GM15510 (cell line): ENCODE measurements around the gene KCNQ5.

ENCODE experiments used
- POLR2A ChIP-seq: IDR thresholded peaks from 3 replicates; pipeline ENCODE4 v1.6.1; 2011; ENCODE audit warnings: borderline replicate concordance; ENCODE audit not compliant: insufficient read length; ENCODE audit errors: extremely low read depth

KCNQ5 gene

DNA sequence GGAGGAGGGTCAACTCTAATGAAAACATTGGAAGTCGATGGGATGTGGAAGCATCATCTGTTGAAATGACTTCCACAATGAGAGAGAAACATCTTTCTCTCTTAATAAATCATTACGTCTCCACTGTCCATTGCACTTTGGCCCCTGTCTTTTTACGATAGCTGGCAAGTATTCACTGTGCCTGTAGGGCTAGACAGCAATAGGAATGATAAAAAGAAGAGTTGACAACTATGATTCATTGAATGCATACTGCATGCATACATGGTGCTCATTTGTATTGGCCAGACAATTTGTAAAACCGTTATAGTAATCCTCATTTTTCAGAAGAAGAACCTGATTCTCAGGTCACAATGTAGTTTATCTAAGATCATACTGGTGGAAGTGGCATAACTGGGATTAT, 220.3 kb downstream of the KCNQ5 start:
- TF ChIP-seq POLR2A = no peak

DNA sequence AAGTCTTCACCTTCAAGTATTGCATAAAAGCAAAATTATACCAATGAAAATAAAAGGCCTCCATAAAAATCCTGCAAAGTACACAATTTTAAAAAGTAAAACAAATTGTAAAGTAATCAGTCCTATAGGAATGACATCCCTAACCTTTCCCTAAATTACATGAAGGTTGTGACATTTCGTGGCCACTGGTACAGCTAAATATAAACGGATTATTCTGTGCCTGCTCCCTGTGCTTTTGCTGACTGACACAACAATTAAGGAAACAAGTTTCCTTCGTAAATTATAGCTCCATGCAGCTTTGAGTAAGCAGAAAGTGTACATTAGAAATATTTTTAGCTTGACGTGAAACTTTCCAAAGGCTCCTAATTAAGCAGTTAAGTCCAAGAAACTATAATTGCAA, 222.8 kb downstream of the KCNQ5 start:
- TF ChIP-seq POLR2A = no peak

DNA sequence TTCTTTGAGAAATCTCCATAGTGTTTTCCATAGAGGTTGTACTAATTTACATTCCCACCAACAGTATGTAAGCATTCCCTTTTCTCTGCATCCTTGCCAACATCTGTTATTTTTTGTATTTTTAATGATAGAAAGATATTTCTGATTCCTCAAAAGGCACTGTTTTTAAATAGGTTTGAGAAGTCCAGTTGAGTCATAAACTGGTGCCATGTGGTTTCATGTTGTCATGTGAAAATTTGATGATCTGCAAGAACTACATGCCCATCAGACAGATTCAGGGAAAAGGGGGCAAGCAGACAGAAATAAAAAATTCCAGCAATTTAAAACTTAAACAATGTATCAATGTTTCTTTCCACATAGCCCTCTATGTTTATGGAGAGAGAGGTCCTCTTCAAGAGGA, 227.5 kb downstream of the KCNQ5 start:
- TF ChIP-seq POLR2A = no peak

DNA sequence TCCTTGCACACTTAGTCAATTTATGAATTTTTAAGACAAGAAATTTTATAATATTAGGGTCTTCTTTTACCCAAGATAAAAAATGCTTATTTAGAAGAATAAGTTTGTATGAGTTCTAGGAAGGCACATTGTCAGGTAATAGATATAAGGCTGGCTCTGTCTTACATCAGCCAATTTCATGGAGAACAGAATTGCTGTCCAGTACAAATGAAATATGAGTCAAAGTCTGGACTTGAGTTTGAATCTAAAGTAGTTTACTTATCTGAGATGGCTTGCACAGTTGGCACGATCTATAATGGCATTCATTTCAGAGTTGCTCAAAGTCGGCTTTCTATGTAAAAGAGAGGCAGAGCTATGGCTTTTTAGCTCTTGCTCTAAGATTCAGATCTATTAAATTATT, 228.2 kb downstream of the KCNQ5 start:
- TF ChIP-seq POLR2A = no peak

DNA sequence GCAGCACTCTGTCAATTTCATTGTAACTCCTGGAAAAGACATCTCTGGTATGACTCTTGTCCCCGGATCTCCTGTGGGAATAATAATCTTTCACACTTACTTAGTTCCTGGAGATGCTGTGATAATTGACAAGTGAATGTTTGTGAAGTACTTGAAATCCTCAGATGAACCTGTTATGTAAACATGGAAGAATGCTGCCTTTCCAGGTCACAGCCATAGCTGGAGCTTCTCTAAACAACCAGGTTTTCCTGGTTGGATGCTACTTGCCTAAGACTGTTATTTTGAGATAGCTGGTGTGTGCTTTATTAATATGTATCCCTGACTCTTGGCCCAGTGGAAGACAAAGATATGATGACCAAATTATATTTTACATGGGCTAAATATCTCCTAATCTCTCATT, 228.6 kb downstream of the KCNQ5 start:
- TF ChIP-seq POLR2A = no peak

DNA sequence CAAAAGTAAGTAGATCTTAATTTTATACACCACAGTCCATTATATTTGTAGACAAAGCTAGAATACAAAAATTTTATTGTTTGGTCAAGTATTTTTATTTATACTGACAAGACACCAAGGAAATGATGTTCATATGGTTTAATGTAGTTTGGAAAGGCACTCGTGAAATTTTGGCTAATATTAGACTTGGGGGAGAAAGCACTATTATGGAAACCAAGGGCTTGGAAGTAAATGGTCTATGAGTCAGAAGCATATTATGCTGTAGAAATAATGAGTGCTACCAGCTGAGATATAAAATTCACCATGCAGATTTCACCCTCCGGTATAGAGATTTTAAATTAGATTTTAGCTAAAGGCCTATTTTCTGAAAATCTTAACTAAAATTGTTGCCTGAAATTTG, 233.6 kb downstream of the KCNQ5 start:
- no peak for TF ChIP-seq POLR2A

DNA sequence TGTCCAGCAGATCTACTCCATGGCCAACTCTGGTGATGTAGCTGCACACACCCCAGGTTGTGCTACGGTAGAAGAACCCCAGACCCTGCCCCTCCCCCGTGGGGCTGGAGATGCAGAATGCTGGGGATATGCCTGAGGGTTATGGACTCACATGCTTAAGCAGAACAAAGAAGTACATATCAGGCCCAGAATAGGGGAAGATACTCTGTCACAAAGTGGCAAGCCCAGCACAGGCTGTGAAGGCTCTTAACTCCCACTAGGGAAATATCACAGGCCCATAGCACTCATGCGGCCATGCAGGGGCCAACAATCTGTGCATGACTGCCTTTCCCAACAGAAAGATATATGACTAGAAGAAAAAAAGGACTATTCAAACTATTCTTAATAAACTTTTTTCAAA, 234.9 kb downstream of the KCNQ5 start:
- no peak for TF ChIP-seq POLR2A

DNA sequence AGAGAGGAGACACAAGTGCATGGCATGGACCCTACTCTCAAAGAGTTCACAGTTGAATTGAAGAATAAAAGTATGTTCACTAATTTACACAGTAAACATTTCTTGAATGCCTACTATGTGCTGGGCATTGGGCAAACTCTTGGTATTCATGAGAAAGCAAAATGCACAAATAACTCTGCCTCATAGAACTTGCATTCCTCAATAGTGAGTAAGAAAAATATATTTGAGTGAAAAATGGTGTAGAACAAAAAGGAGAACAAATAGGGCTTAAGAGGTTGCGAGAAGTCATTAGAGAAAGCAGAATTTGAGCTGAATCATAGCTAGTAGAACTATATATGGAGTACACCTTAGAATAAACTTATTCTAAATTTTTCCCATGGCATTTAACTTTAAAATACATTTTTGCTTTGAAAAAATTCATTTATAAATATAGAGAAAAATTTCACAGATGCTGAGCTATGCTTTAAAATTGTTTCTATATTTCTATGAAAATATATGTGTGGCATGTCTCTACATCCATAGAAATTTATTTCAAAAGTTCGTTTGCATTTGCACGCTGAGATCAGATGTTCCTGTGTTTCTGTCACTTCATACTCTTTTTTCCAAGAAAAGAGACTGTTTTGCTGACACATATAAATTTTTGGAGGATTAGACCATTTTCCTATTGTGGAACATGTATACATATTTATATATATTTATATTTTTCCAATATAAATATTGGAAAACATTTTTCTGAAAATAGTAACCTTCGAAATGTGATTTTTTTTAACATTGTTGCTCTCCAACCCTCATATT, 236.1 kb downstream of the KCNQ5 start:
- no peak for TF ChIP-seq POLR2A

DNA sequence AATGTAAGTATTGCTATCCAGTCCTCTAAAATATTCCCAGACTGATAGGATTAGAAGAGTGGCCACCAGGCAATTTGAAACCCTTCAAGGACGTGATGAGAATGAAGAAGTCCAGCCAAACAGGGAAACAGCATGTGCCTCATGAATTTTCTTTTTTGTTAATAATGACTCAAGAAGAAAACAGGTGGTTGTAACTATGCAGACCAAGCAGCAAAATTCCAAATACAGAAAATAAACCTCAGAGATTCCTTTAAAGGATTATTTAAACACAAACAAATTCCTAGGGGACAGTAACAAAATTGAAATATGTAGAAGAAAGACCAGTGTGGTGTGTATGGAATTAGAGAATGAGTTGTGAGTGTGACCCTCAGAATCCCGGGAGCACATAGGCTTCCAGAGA, 239.2 kb downstream of the KCNQ5 start:
- TF ChIP-seq POLR2A = no peak

DNA sequence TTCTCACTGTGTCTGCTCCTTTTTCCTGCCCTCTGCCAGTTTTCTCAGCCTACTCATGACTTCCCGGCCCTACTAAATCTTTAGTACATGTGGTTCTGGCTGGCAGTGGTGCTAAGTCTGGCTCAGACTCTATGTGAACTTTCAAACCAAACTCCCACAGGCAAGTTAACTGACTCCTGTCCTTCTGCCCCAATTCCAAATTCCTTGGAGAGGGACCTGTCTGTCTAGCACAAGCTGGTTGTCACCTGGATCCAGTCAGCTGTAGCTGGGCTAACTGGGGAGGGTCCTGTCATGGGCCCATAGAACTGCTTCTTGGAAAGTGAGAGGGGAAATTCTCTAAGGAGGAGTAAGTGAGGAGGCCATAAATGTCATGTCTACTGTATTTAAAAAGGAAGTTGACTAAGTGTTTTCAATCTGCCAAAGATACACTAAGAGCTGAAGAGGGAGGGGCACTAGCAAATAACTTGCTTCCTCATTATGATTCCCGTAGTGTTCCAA, 240.1 kb downstream of the KCNQ5 start:
- TF ChIP-seq POLR2A = no peak

DNA sequence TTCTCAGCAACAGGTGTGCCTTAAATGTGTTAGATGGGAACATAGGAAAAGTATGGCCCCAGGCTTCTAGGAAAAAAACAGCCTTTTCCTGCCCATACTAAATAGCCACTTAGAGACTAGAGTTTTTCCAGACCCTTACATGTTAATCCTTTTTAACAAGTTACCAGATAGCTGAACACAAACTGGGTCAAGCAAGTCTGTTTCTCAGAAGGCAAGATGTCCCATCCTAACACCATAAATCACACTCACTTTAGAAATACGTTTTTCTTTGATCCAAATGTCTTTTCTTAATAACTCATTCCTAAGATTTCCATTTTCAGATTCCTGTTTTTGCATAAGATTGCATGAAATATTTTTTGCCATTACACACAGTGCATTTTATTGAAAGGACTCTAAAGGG, 241.3 kb downstream of the KCNQ5 start:
- TF ChIP-seq POLR2A = no peak

DNA sequence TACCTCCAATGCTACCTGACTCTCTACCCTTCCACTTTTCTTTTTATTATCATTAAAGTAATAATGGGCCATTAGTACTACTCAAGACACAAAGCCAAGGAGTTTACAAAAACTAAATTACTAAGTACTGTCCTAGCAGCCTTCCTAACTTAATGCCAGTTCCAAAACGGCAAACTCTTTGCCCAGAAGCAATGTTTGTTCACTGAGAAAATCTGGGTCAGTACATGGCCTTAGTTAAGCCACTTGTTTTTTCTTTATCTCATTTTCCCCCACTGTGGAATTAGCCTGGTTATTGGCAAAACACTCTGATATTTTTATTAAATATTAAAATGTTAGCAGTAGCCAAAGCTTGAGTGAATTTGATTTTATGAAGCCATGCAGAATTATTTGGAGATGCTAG, 242.4 kb downstream of the KCNQ5 start:
- no peak for TF ChIP-seq POLR2A

DNA sequence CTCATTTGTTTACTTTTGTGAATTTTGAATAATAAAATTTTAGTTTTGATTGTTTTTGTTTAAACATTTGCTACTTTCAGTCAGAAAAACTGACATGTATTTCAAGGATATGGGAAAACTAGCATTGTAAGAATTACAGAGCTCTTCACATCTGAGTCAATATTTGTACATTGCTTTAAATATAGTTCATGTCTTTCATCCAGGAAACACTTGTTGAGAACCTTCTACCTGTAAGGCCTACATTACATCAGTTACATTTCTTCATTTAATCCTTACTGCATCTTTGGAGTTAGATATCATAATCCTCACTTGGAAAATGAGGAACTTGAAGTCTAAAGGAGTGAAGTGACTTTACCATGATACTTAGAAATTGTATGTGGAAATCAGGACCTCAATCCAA, 242.9 kb downstream of the KCNQ5 start:
- TF ChIP-seq POLR2A = no peak

DNA sequence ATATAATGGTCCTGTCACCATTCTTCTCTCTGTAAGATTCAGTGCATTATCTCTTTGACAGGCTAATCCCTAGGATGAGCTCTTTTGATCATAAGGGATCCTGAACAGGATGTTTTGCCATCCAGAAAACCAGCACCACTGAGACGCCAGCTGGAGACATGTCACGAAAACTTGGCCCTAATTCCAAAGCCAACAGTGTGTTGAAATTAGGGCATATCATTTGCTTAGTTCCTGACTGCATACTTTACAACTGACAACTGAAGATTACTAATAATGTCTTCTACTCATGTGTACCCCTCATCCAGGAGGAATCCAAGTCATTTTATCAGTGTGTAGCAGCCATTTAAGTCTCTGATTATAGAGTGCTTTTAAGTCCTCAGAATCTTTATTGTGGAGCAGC, 243.6 kb downstream of the KCNQ5 start:
- no peak for TF ChIP-seq POLR2A

DNA sequence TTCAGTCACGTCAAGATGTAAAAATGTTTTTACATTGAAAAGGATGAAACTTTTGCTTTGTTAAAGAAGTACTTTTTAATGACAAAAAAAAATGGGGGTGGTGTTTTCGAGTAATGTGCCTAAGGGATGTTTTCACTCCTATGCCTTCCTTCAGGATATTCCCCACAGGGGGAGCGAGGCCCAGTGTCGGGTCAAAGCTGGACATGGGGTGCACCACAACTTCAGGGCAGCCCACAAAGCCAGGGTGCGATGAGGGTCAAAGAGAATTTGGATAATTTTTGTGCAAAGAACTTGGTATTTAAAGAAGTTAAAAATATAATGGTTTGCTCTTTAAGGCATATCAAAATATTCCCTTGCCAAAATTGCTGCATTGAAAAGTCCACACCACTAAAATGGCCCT, 247.8 kb downstream of the KCNQ5 start:
- no peak for TF ChIP-seq POLR2A

DNA sequence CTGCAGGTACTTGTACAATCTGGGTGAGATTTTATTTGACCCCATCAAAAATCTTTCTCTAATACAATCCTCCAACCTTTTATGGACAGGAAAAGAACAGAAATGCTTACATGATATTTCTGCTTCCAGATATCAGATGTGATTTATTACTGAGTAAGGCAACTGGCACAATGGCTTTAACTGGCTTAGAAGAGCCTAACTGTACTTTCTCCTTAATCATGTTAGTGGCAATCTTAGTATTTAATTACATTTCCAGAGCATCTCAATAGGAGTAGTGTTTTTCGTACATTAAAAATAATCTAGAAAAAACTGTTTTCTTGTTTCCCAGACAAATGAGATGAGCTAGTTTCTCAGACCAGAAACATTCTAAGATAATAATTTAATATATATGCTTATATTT, 251.6 kb downstream of the KCNQ5 start:
- no peak for TF ChIP-seq POLR2A
